Mesothelial cell of epicardium (in vitro differentiated cells): ENCODE measurements around the gene GALNT1. TPM values are rescaled to one million over a fixed set of nuclear protein-coding genes. Genes with fewer than 3 reads are reported as not detected.
A peak's percentile ranks its signal among the peaks of the same experiment; 100 is the strongest.

Experiments
- DNase-seq, 2 experiments: peaks; one replicate each; pipeline ENCODE4 v3.0.0; 2021; ENCODE audit warnings: low spot score in 2 of 2; ENCODE audit not compliant: unreplicated experiment in 2 of 2
- H3K27ac Mint-ChIP-seq: 2 replicates; pipeline ENCODE4 v1.8.0; 2021; ENCODE audit warnings: mixed read lengths
- H3K27me3 Mint-ChIP-seq: 2 replicates; pipeline ENCODE4 v1.8.0; 2021; ENCODE audit warnings: low read depth, mixed read lengths
- H3K36me3 Mint-ChIP-seq: 2 replicates; pipeline ENCODE4 v1.8.0; 2021; ENCODE audit warnings: mixed read lengths
- H3K4me1 Mint-ChIP-seq: 2 replicates; pipeline ENCODE4 v1.8.0; 2021; ENCODE audit warnings: mixed read lengths
- H3K4me3 Mint-ChIP-seq: 2 replicates; pipeline ENCODE4 v1.8.0; 2021; ENCODE audit warnings: mild to moderate bottlenecking, moderate library complexity, mixed read lengths
- H3K9me3 Mint-ChIP-seq: 2 replicates; pipeline ENCODE4 v1.8.0; 2021; ENCODE audit warnings: mixed read lengths
- total RNA-seq: library from RNA; stranded (reverse); gene quantifications from 3 replicates; pipeline ENCODE4 v1.2.1, GENCODE V29; 2021
- TF ChIP-seq, protein P1 (sequence below): fragments of 200-600 bp; sonication (generic); IDR thresholded peaks from one replicate; pipeline ENCODE4 v1.5.0; 2021; ENCODE audit warnings: antibody characterized with exemption; ENCODE audit not compliant: unreplicated experiment

The GALNT1 gene
- total RNA-seq, 1 donor from 2014 or later: 85.0 TPM

DNA sequence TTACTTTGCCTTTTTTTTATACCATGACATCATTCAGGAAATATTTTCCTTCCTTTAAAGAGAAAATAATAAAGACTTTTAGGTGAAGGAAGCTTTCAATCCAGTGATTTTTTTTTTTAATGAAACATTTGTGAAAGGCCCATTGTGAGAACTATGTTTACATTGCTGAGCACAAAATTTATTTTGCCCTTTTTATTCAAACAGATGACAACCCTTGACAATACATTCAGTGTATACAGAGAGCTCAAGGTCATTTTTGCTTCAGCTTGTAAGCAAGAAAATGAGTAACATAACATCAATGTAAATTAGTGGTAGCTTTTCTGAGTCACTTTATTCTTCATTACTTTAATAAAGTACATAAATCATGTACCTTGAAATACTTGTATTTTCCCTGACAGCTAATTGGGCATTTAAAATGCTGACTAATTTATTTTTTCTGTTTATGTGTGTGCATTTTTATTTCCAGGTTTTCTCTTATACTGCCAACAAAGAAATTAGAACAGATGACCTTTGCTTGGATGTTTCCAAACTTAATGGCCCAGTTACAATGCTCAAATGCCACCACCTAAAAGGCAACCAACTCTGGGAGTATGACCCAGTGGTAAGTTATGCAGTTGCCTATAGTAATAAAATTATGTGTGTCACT lies 121.6 kb downstream of the GALNT1 start:
- Mint-ChIP-seq H3K4me1 (peaks cover 15% of the 10 kb centered on the region), H3K36me3 (peaks cover 24% of the 10 kb centered on the region), H3K27me3 (no peaks in the 10 kb centered on the region), H3K4me3 (no peak overlapping the region), H3K27ac (peak overlapping the region; percentile 71), H3K9me3 (no peaks in the 10 kb centered on the region)
- DNase-seq: no peak
- TF ChIP-seq, protein P1, sequence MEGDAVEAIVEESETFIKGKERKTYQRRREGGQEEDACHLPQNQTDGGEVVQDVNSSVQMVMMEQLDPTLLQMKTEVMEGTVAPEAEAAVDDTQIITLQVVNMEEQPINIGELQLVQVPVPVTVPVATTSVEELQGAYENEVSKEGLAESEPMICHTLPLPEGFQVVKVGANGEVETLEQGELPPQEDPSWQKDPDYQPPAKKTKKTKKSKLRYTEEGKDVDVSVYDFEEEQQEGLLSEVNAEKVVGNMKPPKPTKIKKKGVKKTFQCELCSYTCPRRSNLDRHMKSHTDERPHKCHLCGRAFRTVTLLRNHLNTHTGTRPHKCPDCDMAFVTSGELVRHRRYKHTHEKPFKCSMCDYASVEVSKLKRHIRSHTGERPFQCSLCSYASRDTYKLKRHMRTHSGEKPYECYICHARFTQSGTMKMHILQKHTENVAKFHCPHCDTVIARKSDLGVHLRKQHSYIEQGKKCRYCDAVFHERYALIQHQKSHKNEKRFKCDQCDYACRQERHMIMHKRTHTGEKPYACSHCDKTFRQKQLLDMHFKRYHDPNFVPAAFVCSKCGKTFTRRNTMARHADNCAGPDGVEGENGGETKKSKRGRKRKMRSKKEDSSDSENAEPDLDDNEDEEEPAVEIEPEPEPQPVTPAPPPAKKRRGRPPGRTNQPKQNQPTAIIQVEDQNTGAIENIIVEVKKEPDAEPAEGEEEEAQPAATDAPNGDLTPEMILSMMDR: no peak

GRCh38 chr18:35705988-35706387 lies 124.4 kb downstream of the GALNT1 start:
- Mint-ChIP-seq H3K27me3 (no peaks in the 10 kb centered on the region), H3K36me3 (peaks cover 15% of the 10 kb centered on the region), H3K27ac (no peak overlapping the region), H3K4me1 (peaks cover 15% of the 10 kb centered on the region), H3K4me3 (no peak overlapping the region), H3K9me3 (no peaks in the 10 kb centered on the region)
- TF ChIP-seq, protein P1: no peak
- DNase-seq: no peak

GRCh38 chr18:35707247-35707646 lies 125.7 kb downstream of the GALNT1 start:
- H3K36me3 Mint-ChIP-seq: peaks cover 24% of the 10 kb centered on the region
- no peak overlapping the region for H3K27ac Mint-ChIP-seq
- DNase-seq: no peak
- H3K4me1 Mint-ChIP-seq: peaks cover 12% of the 10 kb centered on the region
- no peak overlapping the region for H3K4me3 Mint-ChIP-seq
- TF ChIP-seq, protein P1: no peak
- no peaks in the 10 kb centered on the region for H3K27me3 Mint-ChIP-seq
- H3K9me3 Mint-ChIP-seq: no peaks in the 10 kb centered on the region

DNA sequence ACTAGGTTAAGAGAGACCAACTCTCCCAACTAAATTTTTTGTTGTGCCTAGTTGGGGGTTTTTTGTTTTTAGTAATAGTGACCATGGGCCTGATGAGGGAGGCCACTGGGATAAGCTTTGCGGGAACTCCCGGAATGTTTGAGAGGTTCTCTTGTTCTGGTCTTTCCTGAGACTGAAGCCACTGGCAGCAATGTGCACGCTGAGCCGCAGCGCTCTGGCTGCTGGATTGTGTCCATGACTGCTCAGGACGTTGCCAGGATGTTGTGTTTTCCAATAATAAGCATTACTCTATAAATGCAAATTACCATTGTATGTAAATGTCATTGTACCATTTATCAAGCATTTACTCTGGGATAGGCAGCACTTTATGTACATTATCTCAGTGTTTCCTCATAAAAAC lies 126.1 kb downstream of the GALNT1 start:
- H3K4me1 Mint-ChIP-seq: peaks cover 7% of the 10 kb centered on the region
- TF ChIP-seq, protein P1: no peak
- no peaks in the 10 kb centered on the region for H3K9me3 Mint-ChIP-seq
- H3K36me3 Mint-ChIP-seq: peaks cover 28% of the 10 kb centered on the region
- DNase-seq: no peak
- no peak overlapping the region for H3K4me3 Mint-ChIP-seq
- no peak overlapping the region for H3K27ac Mint-ChIP-seq
- no peaks in the 10 kb centered on the region for H3K27me3 Mint-ChIP-seq

- H3K27ac Mint-ChIP-seq: no peak overlapping the region
- TF ChIP-seq, protein P1: no peak
- H3K36me3 Mint-ChIP-seq: peaks cover 41% of the 10 kb centered on the region
- DNase-seq: no peak
- H3K4me1 Mint-ChIP-seq: no peaks in the 10 kb centered on the region
- peaks cover 7% of the 10 kb centered on the region for H3K9me3 Mint-ChIP-seq
- H3K27me3 Mint-ChIP-seq: no peaks in the 10 kb centered on the region
- H3K4me3 Mint-ChIP-seq: no peak overlapping the region
Measured at GRCh38 chr18:35710581-35710980, 129.0 kb downstream of the GALNT1 start.
